Measurements from ENCODE around the gene IQGAP2.
A peak's percentile ranks its signal among the peaks of the same experiment; 100 is the strongest.

Gene IQGAP2

DNA sequence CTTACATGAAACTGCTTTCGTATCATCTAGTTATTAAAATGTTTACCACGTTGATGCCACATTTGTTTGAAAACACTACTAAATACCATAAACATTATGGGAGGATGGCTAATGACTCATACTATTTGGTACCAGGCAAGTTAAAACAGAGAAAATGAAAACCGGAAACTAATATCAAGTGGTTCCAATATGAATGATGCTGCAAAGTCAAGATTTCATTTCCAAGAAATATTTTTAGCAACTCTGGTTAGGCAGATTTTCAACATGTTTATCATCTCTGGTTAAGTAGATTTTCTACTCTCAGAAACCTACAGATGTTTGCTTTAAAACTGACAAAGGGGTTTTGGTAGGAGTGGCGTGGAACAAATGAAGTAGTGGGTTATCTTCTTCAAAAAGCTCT, 307.9 kb downstream of the IQGAP2 start:
- no peak for DNase-seq

DNA sequence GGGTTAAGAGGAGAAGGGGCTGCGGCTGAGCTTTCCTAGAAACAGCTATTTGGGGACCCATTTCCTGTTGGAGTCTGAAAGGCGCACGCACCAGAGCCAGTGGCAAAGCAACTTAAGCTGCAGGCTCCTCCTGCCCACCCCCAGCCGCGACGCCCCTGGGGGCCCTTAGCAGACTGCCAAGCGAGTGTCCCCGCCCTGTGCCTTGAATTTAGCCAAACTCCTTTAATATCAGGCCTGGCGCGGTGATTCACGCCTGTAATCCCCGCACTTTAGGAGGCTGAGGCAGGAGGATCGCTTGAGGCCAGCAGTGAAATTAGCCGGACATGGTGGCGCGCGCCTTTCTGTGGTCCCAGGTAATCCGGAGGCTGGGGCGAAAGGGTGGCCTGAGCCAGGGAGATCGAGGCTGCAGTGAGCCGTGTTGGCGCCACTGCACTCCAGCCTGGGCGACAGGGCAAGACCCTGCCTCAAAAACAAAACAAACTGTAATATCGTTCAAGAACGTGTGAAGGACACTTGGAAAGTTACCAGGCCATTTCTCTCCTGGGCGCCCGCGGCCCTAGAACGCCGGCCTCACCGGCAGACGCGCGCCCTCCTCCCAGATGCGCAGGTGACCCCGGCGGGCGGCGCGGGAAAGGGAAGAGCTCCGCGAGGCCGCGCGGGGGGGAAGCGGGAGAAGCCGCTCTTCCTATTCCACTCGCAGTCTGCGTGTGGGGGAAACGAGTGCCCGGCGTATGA, 311.8 kb downstream of the IQGAP2 start:
- DNase-seq = no peak

GRCh38 chr5:76715486-76715735, 312.3 kb downstream of the IQGAP2 start:
- no peak for DNase-seq

DNA sequence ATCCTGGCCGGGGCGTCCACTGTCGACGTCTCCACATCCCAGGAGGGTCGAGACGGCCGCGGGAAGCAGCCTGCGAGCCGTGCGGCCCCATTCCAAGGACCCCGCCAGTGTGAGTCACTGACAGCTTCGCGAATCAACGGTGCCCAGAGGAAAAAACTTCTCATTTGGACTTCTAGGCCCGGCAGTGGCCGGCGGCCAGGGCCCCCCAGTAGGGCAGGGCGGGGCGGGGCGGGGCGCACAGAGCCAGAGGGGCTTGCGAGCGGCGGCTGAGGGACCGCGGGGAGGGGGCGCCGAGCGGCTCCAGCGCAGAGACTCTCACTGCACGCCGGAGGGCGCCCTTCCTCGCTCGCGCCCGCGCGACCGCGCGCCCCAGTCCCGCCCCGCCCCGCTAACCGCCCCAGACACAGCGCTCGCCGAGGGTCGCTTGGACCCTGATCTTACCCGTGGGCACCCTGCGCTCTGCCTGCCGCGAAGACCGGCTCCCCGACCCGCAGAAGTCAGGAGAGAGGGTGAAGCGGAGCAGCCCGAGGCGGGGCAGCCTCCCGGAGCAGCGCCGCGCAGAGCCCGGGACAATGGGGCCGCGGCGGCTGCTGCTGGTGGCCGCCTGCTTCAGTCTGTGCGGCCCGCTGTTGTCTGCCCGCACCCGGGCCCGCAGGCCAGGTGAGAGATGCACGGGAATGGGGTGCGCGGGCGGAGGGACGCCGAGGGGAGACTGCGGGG, 312.8 kb downstream of the IQGAP2 start, which contains the start of gene F2R:
F2R (plus strand) TSS at position 391 of the 720 bp plus-strand sequence; CDS start at position 573, 182 bp downstream.
- DNase-seq = peak in 12 of 58 donors; percentile 1 to 24 (median 11)

- DNase-seq = no peak
These were observed 313.5 kb downstream of the IQGAP2 start for GRCh38 chr5:76716456-76717157.

GRCh38 chr5:76717222-76718083, 314.4 kb downstream of the IQGAP2 start:
- no peak for DNase-seq

DNA sequence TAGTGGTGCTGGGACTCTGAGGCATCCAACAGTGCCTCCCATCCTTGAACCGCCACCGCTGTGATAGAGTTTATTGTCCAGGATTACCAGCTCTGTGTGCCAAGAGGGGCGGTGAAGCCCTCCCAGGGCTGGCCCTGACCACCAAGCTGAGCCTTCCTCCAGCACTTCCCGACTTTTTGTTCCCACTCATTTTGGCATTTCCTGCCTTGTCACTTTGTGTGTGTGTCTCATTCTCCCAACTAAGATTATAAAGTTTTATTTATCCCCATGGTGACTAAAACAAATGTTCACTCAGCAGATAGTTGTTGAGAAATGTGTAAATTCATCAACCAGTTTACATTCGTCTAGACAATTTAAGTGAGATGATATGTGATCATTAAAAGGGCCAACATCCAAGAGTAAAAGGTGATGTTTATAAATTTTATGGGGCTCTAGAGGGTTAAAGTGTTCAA, 315.3 kb downstream of the IQGAP2 start:
- no peak for DNase-seq

DNA sequence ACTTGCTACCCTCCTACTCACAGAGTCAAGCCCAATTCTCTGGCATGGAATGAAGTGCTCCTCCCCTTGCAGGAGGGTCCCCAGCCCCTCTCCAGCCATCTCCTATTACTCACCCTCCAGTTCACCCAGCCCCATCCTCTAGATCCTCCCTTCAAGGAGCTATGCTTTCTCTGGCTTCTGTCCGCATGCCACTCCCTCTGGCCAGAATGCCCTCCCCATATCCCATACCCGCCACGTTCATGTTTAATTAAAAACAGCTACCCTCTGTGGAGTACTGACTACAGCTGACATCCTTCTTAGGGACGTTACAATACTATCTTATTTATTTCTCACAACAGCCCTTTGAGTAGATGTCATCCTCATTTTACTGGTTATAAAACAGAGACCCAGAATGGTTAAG, 315.8 kb downstream of the IQGAP2 start:
- DNase-seq = no peak

GRCh38 chr5:76720988-76721569, 318.0 kb downstream of the IQGAP2 start:
- no peak for DNase-seq

GRCh38 chr5:76723266-76723665, 320.2 kb downstream of the IQGAP2 start:
- DNase-seq = no peak

- DNase-seq = no peak
These were observed 320.8 kb downstream of the IQGAP2 start for GRCh38 chr5:76723906-76724305.

GRCh38 chr5:76724871-76725270, 321.8 kb downstream of the IQGAP2 start:
- DNase-seq = no peak

DNA sequence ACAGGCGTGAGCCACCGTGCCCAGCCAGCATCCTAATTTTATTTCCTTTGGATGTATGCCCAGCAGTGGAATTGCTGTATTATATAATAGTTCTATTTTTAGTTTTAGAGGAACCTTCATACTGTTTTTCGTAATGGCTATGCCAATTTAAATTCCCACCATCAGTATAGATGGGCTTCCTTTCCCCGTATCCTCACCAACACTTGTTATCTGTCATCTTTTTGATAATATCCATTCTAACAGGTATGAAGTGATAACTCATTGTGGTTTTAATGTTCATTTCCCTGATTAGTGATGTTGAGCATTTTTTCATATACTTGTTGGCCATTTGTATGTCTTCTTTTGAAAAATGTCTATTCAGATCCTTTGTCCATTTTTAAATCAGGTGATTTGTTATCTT, 325.9 kb downstream of the IQGAP2 start:
- no peak for DNase-seq

DNA sequence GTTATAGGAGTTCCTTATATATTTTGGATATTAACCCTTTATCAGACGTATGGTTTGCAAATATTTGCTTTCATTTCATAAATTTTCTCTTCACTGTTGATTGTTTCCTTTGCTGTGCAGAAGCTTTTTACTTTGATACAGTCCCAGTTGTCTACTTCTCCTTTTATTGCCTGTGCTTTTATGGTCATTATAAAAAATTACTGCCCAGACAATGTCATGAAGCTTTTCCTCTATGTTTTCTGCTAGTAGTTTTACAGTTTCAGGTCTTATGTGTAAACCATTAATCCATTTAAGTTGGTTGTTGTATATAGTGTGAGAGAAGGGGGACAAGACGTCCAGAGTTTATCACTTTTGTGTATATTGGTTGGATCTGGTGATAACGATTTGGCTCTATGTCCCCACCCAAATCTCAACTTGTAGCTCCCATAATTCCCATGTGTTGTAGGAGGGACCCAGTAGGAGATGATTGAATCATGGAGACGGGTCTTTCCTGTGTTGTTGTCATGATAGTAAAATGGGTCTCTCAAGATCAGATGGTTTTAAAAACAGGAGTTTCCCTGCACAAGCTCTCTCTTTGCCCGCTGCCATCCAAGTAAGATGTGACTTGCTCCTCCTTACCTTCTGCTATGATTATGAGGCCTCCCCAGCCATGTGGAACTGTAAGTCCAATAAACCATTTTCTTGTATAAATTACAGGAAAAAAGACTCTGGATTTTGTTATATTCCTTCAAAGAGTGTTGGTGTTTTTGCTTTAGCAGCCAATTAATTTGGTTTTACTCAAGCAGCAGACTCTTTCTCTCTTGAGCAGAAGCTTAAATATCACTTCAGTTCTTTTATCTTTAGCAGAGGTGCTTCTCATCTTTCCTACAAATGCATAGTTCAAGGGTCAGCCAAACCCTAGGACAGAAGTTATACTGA, 326.5 kb downstream of the IQGAP2 start:
- DNase-seq = no peak

DNA sequence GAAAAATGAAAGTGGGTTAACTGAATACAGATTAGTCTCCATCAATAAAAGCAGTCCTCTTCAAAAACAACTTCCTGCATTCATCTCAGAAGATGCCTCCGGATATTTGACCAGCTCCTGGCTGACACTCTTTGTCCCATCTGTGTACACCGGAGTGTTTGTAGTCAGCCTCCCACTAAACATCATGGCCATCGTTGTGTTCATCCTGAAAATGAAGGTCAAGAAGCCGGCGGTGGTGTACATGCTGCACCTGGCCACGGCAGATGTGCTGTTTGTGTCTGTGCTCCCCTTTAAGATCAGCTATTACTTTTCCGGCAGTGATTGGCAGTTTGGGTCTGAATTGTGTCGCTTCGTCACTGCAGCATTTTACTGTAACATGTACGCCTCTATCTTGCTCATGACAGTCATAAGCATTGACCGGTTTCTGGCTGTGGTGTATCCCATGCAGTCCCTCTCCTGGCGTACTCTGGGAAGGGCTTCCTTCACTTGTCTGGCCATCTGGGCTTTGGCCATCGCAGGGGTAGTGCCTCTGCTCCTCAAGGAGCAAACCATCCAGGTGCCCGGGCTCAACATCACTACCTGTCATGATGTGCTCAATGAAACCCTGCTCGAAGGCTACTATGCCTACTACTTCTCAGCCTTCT, 329.4 kb downstream of the IQGAP2 start:
- no peak for DNase-seq

GRCh38 chr5:76733049-76733417, 329.9 kb downstream of the IQGAP2 start:
- DNase-seq = no peak

DNA sequence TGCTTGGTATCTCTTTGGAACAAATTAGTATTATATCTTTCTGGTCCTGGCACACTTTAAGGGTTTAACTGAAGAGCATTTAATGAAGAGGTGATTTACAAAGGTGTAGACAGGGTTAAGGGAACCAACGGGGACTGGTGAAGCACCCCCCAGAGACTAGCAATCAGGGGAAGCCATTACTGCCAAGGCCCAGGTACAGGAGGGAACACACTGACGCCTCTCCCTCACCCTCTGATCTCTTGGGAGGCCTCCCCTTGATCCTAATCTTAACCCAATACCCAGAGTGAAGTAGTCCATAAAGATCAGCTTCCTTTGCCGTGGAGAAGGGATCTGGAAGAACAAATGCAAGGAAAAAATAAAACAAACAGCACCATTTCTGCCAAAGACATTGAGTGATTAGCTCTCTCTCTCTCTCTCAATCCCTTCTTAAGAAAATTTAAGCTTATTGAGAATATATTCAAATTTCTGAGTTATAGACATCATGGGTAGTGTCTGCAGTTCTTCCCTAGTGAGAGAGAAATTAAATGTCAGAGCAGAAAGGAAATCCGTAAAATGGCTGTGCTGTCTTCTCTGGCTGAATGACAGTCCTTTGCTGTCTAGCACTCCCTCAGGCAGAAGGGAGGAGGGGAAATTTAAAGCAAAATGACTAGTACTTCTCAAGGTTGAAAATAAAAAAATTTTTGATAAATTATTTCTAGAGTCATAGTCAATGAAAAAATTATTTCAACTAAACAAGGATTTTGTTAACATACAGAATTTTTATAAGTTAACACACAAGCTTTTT, 332.9 kb downstream of the IQGAP2 start:
- DNase-seq = no peak

Data from anterior cingulate cortex (tissue), 58 donors.